ENCODE results near the gene SKOR1.
A peak's percentile ranks its signal among the peaks of the same experiment; 100 is the strongest.

The SKOR1 gene, protein sequence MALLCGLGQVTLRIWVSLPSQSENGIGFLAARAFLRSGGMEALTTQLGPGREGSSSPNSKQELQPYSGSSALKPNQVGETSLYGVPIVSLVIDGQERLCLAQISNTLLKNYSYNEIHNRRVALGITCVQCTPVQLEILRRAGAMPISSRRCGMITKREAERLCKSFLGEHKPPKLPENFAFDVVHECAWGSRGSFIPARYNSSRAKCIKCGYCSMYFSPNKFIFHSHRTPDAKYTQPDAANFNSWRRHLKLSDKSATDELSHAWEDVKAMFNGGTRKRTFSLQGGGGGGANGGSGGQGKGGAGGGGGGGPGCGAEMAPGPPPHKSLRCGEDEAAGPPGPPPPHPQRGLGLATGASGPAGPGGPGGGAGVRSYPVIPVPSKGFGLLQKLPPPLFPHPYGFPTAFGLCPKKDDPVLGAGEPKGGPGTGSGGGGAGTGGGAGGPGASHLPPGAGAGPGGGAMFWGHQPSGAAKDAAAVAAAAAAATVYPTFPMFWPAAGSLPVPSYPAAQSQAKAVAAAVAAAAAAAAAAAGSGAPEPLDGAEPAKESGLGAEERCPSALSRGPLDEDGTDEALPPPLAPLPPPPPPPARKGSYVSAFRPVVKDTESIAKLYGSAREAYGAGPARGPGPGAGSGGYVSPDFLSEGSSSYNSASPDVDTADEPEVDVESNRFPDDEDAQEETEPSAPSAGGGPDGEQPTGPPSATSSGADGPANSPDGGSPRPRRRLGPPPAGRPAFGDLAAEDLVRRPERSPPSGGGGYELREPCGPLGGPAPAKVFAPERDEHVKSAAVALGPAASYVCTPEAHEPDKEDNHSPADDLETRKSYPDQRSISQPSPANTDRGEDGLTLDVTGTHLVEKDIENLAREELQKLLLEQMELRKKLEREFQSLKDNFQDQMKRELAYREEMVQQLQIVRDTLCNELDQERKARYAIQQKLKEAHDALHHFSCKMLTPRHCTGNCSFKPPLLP

DNA sequence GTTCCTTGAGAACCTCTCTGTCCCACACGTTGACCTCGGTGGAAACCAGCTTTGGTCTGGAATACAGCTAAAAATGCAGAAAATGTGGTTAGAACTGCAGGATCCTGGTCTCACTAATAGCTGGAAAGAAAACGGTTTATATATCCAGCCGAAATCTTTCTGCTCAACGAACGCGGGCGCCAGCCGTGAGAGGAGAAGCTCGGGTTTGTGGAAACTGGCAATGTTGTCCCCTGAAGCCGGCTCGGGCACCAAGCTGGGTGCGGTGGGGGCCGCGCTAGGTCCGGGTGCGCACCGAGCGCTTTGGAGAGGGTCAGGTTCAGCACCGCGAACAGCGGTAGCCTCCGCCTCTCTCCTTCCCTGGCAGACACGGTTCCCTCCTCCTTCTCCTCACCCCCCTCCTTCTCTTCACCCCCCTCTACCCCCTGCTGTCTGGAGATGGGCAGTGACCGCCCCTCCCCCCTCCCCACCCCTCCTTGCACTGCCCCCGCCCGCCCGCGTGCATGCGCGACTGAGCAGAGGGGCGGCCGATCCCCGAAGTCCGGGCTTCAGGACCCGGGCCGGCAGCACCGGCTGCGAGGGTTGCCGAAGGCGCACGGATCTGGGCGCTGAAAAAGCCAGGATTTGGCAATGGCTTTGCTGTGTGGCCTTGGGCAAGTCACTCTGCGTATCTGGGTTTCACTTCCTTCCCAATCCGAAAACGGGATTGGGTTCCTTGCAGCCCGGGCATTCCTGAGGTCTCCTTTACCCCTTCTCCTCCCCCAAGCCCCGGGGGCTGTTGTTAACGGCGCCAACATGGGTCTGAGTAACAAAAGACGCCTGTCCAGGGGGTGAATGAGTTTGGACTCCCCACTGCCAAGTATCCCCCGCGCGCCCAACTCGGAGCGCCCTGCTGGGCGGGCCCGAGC is at the start of gene SKOR1:
TSS of gene SKOR1 (plus strand) at position 534 of the 905 bp plus-strand sequence. CDS start at position 628, 94 bp downstream.
- no peak for DNase-seq

DNA sequence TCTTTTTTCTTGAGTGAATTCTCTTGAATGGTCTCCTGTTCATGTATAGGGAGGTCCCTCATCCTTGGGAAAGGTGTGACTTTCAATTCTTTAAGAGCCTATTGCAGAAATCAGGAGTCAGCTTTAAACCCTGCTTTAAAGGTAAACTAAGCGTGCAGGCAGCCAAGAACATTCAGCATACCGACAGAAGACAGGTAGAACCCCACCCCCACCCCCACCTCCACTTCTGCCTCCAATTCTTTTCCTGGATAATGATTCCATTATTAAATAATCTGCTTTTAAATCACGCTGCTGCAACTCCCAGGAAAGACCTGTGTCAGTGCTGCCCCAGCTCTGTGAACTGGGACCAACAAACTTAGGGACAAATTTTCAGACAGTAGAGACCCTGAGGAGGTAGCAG is 49.3 kb upstream of the SKOR1 start:
- DNase-seq = no peak

DNA sequence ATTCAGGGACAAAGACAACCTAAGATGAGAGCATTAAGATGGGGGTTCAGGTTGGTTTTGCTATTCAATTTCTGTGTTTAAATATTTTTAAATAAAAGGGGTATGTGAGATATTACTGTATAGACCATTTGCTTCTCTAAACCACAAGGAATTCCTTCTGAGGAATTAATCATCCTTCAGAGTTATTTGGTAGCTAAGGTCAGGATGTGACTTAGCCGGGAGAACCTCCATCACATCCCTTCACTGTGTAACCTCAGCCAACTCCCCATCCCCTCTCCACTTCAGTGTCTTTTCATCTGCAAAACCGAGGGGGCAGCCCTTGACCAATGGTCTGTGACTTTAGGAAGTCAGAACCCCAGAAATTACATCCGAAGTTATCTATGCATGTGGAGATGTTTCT is 48.7 kb upstream of the SKOR1 start:
- no peak for DNase-seq

DNA sequence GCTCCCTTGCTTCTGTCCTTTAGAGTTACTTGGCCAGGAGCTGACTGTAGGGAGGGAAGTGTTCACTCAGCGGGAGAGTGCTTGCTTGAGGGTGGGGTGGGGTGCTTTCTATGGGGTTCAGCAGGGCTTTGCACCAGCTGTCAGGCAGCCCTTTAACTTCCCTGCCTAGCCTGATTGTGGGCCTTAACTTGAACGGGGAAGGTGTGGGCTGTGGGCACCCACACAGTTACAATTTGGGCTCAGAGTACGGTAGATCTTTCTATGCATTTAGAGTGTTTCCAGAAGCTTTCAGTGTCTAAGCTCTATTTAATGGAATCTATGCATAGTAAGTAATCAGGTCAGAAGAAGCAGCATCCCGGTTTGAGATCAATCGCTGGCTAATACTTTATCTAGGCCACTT is 48.2 kb upstream of the SKOR1 start:
- DNase-seq = no peak

DNA sequence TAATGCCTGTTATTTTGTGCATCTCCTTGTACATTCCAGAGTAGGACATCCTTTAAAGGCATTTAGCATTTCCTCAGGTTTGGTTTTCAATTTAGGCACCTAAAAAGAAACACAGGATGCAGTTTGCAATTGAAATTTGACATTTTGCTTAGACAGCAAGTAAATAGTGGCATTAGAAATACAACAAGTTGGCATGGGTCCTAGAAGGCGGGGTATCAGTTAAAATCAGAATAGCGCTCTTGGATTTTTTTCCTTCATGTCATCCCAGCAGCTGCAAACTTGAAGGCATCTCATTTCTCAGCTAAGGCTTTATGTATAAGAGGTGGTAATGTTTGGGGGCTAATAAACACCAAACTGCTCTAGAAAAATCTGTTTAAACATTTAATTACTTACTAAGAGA is 47.5 kb upstream of the SKOR1 start:
- no peak for DNase-seq

DNA sequence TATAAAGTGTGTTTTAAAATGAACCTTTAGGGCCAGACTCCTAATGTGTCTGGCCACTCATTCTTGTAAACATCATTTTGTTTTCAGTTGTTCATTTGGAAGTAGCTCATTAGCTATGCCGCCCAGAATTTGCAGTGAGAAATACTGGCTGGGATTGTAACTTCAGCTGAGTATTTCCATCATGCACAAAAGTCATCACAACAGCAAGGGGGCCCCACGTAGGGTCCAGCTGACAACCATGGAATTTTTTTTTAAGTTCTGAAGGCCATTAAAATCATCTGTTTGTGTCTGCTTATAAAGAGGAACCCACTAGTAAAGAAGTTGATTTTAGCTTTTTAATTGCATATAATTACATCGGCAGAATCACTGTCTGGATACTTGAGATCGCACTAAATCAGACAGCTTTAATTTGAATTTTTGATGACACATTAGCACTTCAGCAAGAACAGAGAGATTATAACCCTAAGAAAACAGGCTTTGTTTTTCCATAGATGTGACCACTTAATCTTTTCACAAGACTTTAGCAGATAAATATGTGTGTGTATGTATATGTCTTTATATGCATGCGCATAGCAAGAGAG is 46.3 kb upstream of the SKOR1 start:
- no peak for DNase-seq

DNA sequence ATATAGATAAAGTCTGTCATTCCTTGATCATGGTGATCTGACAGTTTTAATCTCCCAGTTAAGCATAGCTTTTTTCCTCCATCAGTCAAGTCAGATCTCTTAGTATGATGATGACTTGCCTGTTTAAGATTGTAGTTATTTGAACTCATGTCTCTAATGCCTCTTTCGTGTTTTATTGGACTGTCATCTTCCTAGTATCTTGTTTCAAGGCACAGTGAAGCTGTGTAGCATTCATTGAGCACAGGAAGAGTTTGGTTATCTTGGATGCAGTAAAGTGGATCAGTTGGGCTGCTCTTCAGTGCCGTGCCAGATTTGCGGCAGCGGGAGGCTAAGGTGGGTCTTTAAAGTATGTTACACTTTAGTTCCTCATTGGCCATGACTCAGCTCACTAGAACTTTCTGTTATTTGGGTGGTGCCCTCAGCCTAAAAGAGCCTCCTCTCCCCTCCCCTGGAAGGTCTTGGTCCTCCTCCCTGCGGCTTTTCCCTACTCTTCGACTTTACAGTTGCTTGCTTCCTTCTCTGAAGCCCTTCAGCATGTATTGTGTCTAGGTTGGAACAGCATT is 45.7 kb upstream of the SKOR1 start:
- no peak for DNase-seq

DNA sequence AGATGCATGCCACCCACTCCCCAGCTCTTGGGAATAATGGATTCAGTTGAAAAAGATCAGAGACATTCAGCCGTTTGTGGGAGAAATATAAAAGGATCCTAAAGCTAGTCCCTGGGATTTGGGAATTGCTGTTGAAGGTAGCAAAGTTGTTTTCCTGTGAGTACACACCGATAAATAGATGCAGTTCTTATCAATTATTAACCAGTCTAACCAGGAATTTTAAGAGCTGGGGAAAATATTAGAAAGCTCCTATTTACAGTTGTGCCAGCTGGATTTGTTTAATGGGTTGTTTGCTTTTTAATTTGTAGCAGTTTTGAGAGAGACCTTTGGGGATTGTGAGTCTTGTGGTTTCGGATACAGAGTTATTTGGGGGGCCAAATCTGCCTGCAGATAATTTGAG is 44.2 kb upstream of the SKOR1 start:
- no peak for DNase-seq

DNA sequence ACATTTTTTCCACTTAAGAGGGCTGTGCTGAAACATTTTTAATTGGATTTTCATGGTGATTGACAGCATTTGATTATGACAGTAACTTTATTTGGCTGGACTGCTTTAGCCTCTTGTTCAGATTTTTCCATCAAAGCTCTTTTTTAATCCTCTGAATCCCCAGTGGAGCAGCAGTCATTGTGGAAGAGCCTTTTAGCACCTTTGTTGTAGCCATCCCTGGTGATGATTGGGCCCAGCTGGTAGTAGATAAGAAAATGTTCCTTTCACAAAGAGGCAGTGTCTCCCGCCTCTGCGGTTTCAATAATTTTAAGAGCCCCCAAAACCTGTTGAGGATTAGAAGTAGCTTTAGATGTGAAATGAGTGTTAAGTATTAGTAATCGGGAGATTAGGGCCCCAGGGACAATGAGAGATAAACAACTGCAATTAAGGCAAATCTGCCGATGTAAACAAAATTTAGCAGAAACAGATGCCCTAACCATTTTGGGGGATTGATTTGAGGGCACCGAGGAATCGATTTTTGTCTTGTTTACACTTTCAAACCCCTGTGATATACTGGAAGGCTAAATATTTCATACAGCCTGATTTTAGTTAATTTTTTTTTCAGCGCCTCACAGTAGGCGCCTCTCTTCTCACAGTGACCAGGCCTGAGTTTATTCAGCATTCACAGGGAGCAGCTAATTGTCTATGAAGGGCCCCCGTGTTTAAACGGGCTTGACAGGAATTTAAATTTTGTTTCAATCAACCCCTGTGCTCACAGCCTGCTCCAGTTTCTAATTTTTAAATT is 43.2 kb upstream of the SKOR1 start:
- DNase-seq = no peak

DNA sequence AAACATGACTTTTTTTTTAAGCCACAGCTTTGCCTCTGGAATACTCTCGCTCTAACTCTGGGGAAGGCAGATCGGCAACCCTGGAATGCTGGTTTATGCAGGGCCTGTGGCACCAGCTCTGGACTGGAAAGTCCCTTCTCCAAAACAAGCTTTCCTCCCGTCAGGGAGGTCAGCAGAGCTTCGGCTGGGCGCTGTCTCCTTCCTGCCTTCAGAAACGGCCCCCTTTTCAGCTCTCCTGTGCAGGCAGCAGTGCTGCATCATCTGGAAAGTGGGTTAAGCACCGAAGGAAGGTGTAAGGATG is 42.7 kb upstream of the SKOR1 start:
- DNase-seq = no peak

DNA sequence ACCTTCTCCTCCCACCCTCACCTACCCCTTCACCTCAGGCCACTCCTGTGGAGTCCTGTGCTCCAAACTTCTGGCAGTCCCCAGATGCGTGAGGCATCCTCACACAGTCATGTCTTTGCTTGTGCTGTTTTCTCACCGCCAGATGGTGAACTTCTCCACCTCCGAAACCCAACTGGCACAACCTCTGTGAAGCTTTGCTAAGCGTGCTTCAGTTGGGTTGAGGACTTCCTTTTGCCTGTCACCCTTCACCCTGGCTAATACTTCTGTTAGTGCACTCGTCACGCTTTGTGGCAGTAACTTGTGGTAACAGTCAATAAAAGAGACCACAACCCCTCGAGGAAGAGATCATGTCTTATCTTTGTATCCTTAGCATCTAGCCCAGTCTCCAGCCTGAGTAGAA is 42.0 kb upstream of the SKOR1 start:
- peak; percentile 68 for DNase-seq

DNA sequence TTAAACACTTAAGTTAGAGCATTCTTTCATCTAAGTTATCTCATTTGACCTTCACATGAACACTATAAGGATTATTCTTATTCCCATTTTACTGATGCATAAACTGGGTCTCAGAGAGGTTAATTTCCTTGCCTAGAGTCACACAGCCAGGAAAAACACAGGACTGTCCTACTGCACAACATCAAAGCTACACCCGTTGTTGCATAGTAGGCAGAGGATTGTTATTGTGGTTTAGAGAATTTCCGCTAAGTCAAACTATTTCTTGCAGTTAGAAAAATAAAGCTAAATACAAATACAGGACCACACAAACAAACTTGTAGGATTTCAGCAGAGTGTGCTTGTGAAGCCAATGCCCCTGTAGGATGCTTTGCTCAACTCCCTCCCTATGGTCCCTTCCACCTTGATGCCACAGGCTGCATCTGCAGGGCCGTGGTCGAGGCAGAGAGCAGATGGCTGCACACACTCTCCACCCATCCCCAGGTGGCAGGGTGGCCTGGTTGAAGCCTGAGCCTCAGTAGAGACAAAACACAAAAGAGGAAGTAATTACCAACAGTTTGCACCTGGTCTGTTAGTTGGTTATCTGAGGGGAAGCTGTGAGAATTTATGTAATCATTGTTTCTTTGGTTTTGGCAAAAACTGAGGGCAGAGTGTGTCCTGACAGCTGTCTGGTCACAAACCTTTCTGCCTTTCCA is 41.1 kb upstream of the SKOR1 start:
- DNase-seq = peak; percentile 27

DNA sequence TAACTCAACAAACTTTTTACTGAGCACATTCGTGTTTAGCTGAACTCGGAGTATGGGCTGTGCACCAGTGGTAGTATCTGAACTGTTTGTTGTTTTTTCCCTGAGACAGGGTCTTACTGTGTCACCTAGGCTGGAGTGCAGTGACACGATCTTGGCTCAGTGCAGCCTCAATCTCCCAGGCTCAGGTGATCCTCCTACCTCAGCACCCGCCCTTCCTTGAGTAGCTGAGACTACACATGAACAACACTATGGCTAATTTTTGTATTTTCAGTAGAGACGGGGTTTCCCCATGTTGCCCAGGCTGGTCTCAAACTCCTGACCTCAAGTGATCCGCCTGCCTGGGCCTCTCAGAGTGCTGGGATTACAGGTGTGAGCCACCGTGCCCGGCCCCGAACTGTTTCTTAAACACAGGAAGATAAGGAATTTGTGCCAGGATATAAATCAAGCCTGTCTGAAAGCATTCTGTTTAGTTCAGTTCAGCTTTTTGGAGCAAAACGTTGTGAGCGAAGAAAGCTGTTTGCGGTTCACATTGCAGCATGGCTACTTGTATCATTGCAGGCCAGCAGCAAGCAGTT is 40.4 kb upstream of the SKOR1 start:
- no peak for DNase-seq

DNA sequence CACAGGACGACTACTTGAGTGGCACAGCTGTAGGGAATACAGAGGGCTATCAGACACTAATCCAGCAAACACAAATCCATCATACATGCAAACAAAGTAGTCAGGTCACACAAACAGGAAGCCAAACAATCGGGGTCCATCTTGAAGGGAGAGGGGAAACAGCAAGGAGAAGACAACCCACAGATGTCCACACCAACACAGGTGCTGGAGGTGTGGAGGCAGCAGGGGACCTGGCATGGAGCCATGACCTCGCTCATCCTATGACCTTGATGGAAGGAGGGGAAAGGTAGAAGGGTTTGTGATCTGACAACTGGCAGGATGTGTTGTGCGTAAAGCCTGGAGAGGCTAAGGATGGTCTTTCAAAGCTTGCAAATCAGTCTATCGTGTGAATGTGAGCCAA is 39.9 kb upstream of the SKOR1 start:
- no peak for DNase-seq

DNA sequence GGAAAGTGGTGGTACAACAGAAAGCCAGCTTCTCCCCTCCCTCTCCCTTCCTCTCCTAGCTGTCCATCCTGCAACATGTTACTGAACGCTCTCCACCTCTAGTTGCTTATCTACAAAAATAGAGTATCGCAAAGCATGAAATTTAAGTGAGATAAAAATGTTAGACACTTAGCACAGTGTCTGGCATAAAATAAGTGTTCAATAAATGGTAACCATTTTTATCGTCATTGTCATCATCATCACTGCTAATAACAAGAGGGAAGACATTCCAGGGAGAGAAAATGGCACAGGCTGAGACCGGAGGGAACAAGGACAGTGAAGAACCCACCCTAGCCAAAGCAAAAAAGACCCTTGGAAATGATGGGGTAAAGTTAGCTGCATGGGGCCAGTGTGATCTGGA is 38.7 kb upstream of the SKOR1 start:
- DNase-seq = no peak

DNA sequence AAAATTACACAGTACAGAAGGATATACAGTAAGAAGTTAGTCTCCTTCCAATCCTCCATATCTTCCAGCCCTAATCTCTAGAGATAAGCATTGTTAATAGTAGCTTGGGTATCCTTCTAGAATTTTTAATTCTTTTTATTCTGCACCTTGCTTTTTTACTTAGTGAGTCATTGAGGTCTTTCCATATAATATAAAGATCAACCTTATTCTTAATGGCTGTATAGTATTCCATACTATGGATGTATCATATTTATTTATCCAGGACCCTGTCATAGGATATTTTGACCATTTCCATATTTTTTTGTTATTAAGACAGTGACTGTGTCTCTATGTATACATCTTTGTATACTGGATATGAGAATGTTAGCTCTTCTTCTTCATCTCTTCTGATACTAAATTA is 36.3 kb upstream of the SKOR1 start:
- DNase-seq = no peak

DNA sequence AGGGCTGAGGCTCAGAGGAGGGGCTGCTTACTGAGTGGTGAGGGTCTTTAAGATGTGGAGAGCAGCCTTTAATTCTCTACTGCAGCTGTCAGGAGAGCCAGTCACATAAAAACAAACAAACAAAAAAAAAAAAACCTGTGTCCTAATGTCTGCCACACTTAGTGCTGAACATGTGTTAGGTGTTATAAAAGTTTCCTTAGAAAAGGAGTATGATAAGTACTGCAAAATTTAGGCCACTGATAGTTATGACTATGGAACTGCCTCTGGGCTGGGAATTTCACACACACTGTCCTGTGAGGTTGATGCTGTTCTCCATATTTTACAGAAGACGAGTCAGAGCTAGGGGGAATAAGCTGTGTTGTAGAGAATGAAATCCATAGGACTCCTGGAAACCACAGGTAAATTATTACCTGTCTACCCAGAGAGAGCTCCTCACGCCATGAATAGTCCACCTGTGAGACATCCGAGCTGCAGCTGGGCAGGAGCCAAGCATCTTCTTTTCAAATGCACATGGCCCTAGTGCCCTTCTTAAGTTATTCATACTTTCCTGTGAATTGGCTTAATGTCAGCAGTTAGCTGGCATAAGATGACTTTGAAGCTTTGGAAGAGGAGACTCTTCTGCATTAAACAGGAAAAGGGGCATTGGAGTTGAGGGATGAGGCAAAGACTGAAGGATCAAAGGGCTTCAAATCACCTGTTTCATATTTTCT is 34.5 kb upstream of the SKOR1 start:
- no peak for DNase-seq

DNA sequence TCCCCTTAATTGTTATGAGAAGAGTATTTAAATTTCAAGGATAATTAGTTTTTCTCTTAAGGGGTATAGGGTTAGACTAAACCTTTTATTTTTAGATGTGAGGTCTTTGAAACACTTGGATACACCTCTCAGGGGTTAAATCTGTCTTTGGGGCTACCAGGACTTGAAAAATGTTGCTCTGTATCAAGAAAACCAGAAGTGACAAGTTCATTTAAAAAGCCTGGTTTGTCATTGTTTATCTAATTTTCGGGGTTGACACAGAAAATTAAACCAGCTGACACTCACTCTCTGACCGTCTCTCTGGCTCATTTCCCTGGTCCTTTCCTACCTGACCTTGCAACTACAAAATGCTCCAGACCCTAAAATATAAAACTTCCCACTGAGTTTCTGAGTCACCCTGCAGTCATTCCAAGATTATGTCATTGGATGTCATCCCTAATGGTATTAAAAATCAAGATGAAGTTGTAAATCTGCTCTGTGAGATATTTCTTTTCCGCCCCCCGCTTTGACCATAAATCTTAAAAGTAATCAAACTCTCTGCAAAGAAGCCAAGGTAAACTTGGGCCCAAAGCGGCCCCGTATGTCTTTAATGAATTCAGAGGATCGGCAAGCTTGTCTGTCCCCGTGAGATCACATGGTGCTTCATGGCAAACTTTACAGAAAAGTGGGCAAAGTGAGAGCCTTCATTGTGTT is 32.9 kb upstream of the SKOR1 start:
- DNase-seq = no peak

All from NCI-H1694 treated with DMSO at 0.1 percent for 48 hours (cell line).